Activated CD8-positive, alpha-beta T cell treated with anti-CD3 and anti-CD28 coated beads, Interleukin-2, amount 10 ng/mL, durations not matched to agents 7 days and 5 days (primary cell): ENCODE results near the gene LATS2. TPM values are rescaled to one million over a fixed set of nuclear protein-coding genes. Genes with fewer than 3 reads are reported as not detected.

ENCODE experiments used
- ATAC-seq: fragments of 150-1000 bp; cut with Tn5 transposase; one replicate; pipeline ENCODE4 v1.10.0; 2021; ENCODE audit warnings: moderate library complexity
- CTCF ChIA-PET: fragments of 350-600 bp; sonication (Branson Sonifier 250); formaldehyde crosslinking; loops from one replicate; lab custom pipeline; 2021; ENCODE audit warnings: antibody characterized with exemption; lab: Charles Lee
- POLR2A ChIA-PET: fragments of 350-600 bp; sonication (Branson Sonifier 250); formaldehyde crosslinking; loops from one replicate; lab custom pipeline; 2021; ENCODE audit warnings: antibody characterized with exemption; lab: Charles Lee
- DNase-seq: peaks from one replicate; pipeline ENCODE4 v3.0.0-alpha.2; 2020
- H3K27ac Mint-ChIP-seq: one replicate; pipeline ENCODE4 v1.8.0; 2021; ENCODE audit warnings: mild to moderate bottlenecking, mixed read lengths
- H3K27me3 Mint-ChIP-seq: one replicate; pipeline ENCODE4 v1.8.0; 2021; ENCODE audit warnings: low read depth, mixed read lengths
- H3K36me3 Mint-ChIP-seq: one replicate; pipeline ENCODE4 v1.8.0; 2021; ENCODE audit warnings: low read depth, mixed read lengths
- H3K4me1 Mint-ChIP-seq: one replicate; pipeline ENCODE4 v1.8.0; 2021; ENCODE audit warnings: low read depth, mixed read lengths
- H3K4me3 Mint-ChIP-seq: one replicate; pipeline ENCODE4 v1.8.0; 2021; ENCODE audit warnings: mild to moderate bottlenecking, mixed read lengths
- H3K9me3 Mint-ChIP-seq: one replicate; pipeline ENCODE4 v1.8.0; 2022; ENCODE audit warnings: mixed read lengths; ENCODE audit not compliant: insufficient read depth
- total RNA-seq, 2 experiments: library from RNA; stranded (reverse); gene quantifications; one replicate each; pipeline ENCODE4 v1.2.3, GENCODE V29; 2021

Gene LATS2
- total RNA-seq: 1 to 10 TPM; 3.1 to 4.2 TPM

DNA sequence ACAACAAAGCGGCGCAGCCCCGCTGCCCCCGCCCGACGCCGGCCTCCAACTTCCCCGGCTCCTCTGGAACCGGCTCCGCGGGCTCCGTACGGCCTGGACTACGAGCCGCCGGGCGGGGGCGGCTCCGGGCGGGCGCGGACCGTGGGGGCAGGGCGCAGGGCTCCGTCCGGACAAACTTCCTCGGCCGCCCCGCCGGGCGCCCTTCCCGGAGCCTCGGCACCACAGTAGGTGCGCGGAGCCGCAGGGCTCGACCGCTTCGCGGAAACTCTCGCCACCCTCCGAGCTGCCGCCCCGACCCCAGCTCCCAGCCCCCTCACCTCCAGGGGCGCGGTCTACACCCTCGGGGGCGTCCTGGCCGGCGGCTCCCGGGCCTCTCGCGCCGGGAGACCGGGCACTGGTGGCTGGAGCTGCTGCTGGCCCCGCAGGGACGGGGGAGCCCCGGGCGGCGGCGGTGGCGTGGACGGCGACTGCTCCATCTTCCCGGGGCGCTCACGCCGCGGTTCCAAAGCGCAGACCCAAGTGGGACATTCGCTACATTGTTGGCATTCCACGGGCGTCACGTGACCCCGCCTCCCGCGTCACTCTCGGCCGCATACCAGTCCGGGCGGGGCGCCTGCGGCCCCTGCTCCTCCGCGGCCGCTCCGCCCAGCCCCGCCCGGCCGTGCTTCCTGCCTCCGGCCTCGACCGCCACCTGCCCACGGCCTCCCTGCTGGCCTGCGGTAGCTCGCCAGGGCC lies at the start of gene LATS2:
TSS of gene LATS2 (minus strand) at position 558 of the 735 bp plus-strand sequence. CDS start 15,560 bp downstream, outside the sequence.
- DNase-seq (peak; percentile 72), ATAC-seq (peak; percentile 81)
- Mint-ChIP-seq H3K27me3 (peaks cover 48% of the 10 kb centered on the region), H3K36me3 (no peaks in the 10 kb centered on the region), H3K4me3 (peak within 1 kb of the TSS; percentile 74), H3K27ac (peak within 1 kb of the TSS; percentile 60), H3K9me3 (no peaks in the 10 kb centered on the region), H3K4me1 (peaks cover 7% of the 10 kb centered on the region)
- POLR2A ChIA-PET: no interaction called here
- CTCF ChIA-PET: no interaction called here

GRCh38 chr13:21109168-21109567 lies 47.8 kb upstream of the LATS2 start:
- Mint-ChIP-seq H3K4me3 (no peak overlapping the region), H3K27ac (no peak overlapping the region), H3K9me3 (no peaks in the 10 kb centered on the region), H3K27me3 (peaks cover 2% of the 10 kb centered on the region), H3K36me3 (no peaks in the 10 kb centered on the region), H3K4me1 (no peaks in the 10 kb centered on the region)
- POLR2A ChIA-PET: interaction anchor here (0.6 kb wide), 1 partner anchor 67 kb away, joined by 3 read pairs; the partner anchor contains the start of genes MRPL57 and SKA3
- no peak for ATAC-seq
- CTCF ChIA-PET: interaction anchor here (0.6 kb wide), 1 partner anchor 1407 kb away, joined by 3 read pairs; no protein-coding TSS in a partner anchor
- no peak for DNase-seq

GRCh38 chr13:21106089-21106488 lies 44.7 kb upstream of the LATS2 start:
- DNase-seq (no peak), ATAC-seq (no peak)
- no peak overlapping the region for H3K4me3 Mint-ChIP-seq
- no peaks in the 10 kb centered on the region for H3K9me3 Mint-ChIP-seq
- H3K4me1 Mint-ChIP-seq: no peaks in the 10 kb centered on the region
- H3K36me3 Mint-ChIP-seq: no peaks in the 10 kb centered on the region
- ChIA-PET POLR2A (no interaction called here), CTCF (no interaction called here)
- H3K27ac Mint-ChIP-seq: no peak overlapping the region
- peaks cover 2% of the 10 kb centered on the region for H3K27me3 Mint-ChIP-seq

DNA sequence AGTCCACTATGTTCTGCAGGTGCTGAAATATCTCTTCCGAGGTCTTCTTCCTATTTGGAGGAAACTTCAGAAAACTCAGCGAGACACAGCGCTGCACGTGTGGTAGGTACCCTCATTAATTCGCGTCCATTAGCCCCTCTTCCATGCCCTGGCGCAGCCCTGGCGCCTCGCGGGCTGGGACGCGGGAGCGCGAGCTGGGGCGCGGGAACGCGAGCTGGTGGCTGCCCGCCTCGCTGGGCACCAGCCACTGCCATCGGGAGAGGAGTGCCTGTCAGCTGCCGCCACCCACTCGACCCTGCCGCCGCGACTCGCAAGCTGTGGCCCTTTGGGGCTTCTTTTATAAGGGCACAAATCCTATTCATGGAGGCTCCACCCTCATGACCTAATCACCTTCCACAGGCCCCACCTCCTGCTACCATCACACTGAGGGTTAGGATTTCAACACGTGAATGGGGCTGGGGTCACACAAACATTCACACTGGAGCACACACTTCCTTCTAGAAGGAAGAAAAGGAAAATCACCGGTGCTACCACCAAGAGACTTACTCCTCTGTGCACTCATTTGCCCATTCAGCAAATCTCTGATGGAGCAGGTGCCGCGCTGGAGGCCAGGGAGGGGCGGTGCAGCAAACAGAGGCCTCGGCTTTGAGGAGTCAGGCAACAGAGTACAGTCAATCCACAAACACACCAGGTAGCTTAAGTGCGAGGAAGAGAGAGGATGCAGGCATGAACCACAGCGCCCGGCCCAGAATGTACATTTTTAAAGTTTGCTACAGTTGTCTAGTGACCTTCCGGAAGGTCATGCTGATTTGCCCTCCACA lies 43.0 kb upstream of the LATS2 start:
- Mint-ChIP-seq H3K27ac (no peak overlapping the region), H3K27me3 (peaks cover 2% of the 10 kb centered on the region), H3K4me3 (no peak overlapping the region), H3K9me3 (no peaks in the 10 kb centered on the region), H3K4me1 (no peaks in the 10 kb centered on the region), H3K36me3 (no peaks in the 10 kb centered on the region)
- DNase-seq (no peak), ATAC-seq (no peak)
- ChIA-PET CTCF (no interaction called here), POLR2A (no interaction called here)

DNA sequence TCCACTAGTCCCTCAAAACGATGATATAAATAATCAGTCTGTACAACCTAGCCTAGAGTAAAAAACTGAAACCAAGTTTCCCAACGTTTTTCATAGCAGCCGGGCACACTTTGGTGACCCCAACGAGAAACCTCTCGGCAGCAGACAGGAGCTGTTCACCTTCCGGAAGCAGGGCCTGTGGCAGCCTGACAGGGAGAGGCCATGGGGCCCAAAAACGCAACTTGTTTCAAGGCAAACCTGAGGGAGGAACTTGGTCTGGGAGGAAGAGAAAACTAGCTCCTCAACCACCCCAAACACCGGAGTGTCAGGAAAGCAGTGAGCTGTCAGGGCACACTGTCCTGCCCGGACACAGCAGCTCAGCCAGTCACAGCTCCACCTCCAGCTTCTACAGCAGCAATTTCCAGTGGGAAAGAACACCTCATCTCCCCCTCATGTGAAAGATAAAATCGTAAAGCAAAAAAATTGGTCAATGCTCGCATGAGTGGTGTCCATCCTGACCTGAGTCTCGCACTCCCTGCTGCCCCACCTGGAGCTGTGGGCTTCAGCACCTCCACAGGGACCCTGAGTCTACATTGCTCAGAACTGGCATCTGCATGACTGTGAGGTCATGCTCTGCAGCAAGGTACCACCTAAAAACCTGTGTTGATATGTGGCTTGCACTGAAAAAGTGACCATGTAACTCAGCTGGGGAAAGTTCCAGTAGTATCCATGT lies 40.6 kb upstream of the LATS2 start:
- H3K9me3 Mint-ChIP-seq: no peaks in the 10 kb centered on the region
- ChIA-PET POLR2A (no interaction called here), CTCF (interaction anchor here (0.6 kb wide), 1 partner anchor 61 kb away, joined by 3 read pairs; no protein-coding TSS in a partner anchor)
- no peak for ATAC-seq
- DNase-seq: no peak
- no peaks in the 10 kb centered on the region for H3K4me1 Mint-ChIP-seq
- no peak overlapping the region for H3K27ac Mint-ChIP-seq
- H3K4me3 Mint-ChIP-seq: no peak overlapping the region
- H3K27me3 Mint-ChIP-seq: peaks cover 6% of the 10 kb centered on the region
- H3K36me3 Mint-ChIP-seq: no peaks in the 10 kb centered on the region

DNA sequence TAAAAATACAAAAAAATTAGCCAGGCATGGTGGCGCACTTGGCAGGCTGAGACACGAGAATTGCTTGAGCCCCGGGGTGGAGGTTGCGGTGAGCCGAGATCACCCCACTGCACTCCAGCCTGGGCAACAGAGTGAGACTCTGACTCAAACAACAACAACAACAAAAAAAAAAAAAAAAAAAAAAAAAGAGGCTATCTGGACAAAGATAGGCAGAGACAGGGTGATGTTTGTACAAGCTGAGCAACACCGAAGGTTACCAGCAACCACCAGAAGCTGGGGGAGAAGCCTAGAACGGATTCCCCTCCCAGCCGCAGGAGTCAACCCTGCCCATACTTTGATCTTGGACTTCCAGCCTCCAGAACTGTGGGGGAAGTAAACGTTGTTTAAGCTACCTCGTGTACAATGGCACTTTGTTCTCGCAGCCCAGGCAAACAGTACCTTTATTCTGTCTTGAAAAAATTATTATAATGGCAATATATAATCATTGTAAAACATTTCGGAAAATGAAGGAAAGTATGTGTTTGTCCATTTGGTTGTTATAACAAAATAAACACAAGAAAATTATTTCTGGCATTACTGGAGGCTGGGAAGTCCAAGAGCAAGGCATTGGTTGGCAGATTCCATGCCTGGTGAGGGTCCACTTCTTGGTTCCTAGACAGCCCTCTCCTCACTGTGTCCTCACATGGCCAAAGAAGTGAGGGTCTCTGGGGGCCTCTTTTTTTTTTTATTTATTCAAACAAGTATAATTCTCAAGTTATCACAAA lies 39.8 kb upstream of the LATS2 start:
- Mint-ChIP-seq H3K9me3 (no peaks in the 10 kb centered on the region), H3K27me3 (peaks cover 4% of the 10 kb centered on the region), H3K4me3 (no peak overlapping the region), H3K4me1 (no peaks in the 10 kb centered on the region), H3K36me3 (no peaks in the 10 kb centered on the region), H3K27ac (no peak overlapping the region)
- DNase-seq: no peak
- ChIA-PET POLR2A (no interaction called here), CTCF (no interaction called here)
- no peak for ATAC-seq

DNA sequence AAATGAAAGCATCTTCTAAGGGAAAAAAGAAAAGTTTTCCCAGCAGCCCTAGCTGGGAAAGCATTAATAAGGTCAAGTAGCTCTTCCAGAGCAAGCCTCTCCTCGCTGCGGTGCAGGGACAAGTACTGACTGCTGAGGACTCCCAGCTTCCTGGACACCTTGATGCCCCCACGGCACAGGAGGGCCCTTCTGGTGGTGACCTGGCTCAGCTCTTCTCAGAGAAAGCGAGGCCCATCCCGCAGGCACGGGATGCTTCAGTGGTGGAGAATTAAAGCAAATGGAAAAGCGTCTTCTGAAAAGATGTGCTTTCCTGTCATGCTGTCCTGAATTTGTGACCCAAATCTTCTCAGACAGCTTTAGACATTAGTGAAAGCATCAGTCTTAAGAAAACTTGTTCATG lies 38.8 kb upstream of the LATS2 start:
- H3K36me3 Mint-ChIP-seq: no peaks in the 10 kb centered on the region
- H3K4me1 Mint-ChIP-seq: peaks cover 2% of the 10 kb centered on the region
- no peak for DNase-seq
- ChIA-PET CTCF (no interaction called here), POLR2A (no interaction called here)
- H3K9me3 Mint-ChIP-seq: no peaks in the 10 kb centered on the region
- ATAC-seq: no peak
- H3K27me3 Mint-ChIP-seq: peaks cover 4% of the 10 kb centered on the region
- H3K27ac Mint-ChIP-seq: no peak overlapping the region
- H3K4me3 Mint-ChIP-seq: no peak overlapping the region

DNA sequence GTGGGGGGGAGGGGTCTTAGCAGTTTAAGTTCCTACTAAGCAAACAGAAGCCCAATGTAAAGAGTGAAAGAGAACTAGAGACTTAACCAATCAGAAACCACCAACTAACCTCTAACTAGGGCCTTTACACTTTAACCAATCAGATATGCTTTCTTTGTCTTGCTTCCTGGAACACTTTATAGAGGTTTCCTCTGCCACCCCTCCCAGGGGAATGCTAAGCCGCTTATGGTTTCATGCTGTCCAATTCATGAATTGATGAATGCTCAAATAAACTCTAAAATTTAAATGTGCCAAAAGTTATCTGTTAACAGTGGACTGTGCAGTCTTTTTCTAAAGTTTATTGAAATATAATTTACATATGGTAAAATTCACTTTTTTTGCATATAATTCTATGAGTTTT lies 33.9 kb upstream of the LATS2 start:
- Mint-ChIP-seq H3K27ac (no peak overlapping the region), H3K4me1 (peaks cover 2% of the 10 kb centered on the region), H3K9me3 (no peaks in the 10 kb centered on the region), H3K36me3 (no peaks in the 10 kb centered on the region), H3K27me3 (peaks cover 4% of the 10 kb centered on the region), H3K4me3 (no peak overlapping the region)
- CTCF ChIA-PET: no interaction called here
- POLR2A ChIA-PET: no interaction called here
- ATAC-seq (no peak), DNase-seq (no peak)

DNA sequence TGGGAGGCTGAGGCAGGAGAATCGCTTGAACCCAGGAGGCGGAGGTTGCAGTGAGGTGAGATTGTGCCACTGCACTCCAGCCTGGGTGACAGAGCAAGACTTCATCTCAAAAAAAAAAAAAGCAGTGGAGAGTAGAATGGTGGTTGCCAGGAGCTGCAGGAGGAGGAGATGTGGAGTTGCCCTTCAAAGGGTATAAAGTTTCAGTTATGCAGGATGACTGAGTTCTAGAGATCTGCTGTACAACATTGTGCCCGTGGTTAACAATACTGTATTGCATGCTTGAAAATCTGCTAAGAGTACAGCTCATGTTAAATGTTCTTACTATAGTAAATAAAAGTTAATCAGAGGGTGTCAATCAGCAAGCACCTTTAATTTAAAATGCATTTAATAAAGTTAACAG lies 28.4 kb upstream of the LATS2 start:
- peaks cover 2% of the 10 kb centered on the region for H3K4me1 Mint-ChIP-seq
- H3K4me3 Mint-ChIP-seq: no peak overlapping the region
- no peak for ATAC-seq

GRCh38 chr13:21088534-21088933 lies 27.1 kb upstream of the LATS2 start:
- Mint-ChIP-seq H3K4me3 (no peak overlapping the region), H3K27ac (no peak overlapping the region), H3K9me3 (no peaks in the 10 kb centered on the region), H3K36me3 (no peaks in the 10 kb centered on the region), H3K4me1 (peaks cover 2% of the 10 kb centered on the region), H3K27me3 (peaks cover 17% of the 10 kb centered on the region)
- ChIA-PET CTCF (no interaction called here), POLR2A (no interaction called here)
- ATAC-seq: no peak
- DNase-seq: no peak

More for the DNA sequence above, 28.4 kb upstream of the LATS2 start:
- Mint-ChIP-seq H3K9me3 (no peaks in the 10 kb centered on the region), H3K27ac (no peak overlapping the region), H3K27me3 (peaks cover 17% of the 10 kb centered on the region), H3K36me3 (no peaks in the 10 kb centered on the region)
- POLR2A ChIA-PET: no interaction called here
- CTCF ChIA-PET: no interaction called here
- no peak for DNase-seq

GRCh38 chr13:21086929-21087328 lies 25.5 kb upstream of the LATS2 start:
- no peak overlapping the region for H3K4me3 Mint-ChIP-seq
- POLR2A ChIA-PET: no interaction called here
- H3K9me3 Mint-ChIP-seq: no peaks in the 10 kb centered on the region
- CTCF ChIA-PET: no interaction called here
- no peak overlapping the region for H3K27ac Mint-ChIP-seq
- ATAC-seq (no peak), DNase-seq (no peak)
- H3K4me1 Mint-ChIP-seq: peaks cover 2% of the 10 kb centered on the region
- no peaks in the 10 kb centered on the region for H3K36me3 Mint-ChIP-seq
- peaks cover 17% of the 10 kb centered on the region for H3K27me3 Mint-ChIP-seq
